ENCODE results near the gene MVB12B.

Gene MVB12B

DNA sequence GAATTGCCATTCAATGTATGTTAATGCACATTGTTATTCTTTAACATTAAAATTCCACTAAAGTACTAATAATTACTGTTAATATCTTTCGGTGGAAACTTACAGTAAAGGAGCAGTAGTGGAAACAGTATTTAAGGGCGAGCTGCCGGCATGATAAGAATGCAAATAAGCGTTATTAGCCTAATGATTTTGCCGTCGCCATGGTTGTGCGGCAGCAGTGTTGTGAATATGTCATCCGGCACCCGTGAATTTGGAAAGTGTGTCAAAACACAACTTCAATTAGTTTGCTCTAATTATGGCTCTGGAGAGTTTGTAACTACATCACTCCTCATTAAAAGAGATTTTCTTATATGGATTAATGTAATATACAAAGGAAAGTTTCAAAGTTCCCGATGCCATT, 81.4 kb downstream of the MVB12B start:
- no peak for DNase-seq (ENCODE audit: low read depth in 2 of 2)

DNA sequence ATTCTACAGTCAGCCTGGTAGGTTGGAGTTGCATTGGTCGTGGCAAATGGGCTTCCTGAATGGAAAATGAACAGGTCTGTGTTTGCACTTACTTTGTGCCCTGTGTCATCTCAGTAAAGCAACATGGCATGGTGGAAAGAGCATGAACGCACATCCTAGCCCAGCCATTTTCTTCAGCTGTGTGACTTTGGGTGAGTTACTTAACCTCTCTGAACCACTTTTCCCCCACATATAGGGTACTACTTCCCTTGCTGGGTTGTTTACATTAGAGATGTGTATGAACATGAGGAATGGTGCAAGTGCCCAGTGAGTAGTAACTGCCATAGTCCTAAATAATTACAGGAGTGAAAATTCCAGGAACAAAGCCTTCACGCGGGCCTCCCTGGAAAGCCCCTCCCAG, 83.6 kb downstream of the MVB12B start:
- no peak for DNase-seq (ENCODE audit: low read depth in 2 of 2)

DNA sequence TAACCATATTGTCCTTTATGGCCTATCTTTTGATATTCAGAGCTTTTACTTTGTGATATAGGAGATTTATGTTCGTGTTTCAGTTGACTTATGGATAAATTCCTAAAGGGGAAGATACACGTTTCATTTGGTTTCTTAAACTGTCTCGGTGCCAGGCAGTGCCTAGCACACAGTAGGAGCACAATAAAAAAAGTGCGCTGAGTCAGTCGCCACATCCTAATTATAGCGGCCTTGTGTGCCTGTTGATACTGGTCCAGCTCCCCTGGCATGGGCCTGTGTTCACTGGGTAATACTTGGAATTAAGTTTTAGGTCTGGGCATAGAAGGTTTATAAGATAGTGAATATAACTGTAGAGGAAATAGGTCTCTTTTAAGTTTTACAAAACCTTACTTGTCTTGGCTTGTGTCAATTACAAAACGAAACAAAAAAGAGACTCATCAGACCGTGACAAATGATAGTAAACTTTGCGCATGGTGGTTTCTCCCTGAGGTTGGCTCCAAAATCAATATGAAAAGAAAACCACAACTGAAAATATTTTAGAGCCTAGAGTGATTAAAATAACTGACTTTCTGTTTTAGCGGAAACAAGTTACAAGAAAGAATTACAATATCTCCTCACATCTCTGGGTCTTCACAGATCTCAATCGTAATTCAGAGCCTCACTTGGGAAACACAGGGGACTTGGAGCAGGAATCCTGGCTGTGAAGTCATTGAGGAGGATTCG, 84.8 kb downstream of the MVB12B start:
- DNase-seq (ENCODE audit: low read depth in 2 of 2), result peak in 1 of 2 experiments; percentile 18

DNA sequence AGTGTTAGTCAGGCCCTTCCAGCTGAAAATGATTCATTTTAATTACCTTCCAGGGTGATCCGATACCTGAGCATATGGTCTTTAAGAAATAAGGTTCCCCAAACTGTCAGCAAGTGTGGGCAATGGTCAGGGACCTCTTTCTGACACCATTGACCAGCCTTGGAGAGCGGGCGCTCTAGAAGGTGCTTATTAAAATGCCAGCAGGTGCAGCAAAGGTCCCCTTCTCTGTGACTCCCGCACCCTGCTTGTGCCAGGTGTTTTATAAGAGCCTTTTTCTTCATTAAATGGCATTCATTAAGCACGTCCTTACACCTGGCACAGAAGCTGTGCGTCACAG, 85.3 kb downstream of the MVB12B start:
- DNase-seq (ENCODE audit: low read depth in 2 of 2), result no peak

DNA sequence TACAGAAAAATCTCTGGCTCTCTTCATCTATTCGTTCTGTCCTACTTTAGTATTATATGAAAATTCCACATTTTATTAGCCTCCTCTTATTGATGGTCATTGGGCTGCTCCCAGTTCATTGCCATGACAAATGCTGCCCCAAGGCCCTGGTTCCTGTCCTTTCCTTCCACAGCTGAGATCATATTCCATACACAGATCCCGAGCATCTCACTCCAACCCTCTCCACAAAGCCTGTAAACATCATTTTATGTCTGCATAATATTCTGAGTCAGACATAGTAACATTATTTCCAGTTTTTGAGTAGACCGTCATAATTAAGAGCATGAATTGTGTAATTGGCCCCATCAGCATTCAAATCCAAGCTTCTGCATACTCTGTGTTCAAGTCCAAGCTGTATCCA, 86.3 kb downstream of the MVB12B start:
- DNase-seq (ENCODE audit: low read depth in 2 of 2), result no peak

DNA sequence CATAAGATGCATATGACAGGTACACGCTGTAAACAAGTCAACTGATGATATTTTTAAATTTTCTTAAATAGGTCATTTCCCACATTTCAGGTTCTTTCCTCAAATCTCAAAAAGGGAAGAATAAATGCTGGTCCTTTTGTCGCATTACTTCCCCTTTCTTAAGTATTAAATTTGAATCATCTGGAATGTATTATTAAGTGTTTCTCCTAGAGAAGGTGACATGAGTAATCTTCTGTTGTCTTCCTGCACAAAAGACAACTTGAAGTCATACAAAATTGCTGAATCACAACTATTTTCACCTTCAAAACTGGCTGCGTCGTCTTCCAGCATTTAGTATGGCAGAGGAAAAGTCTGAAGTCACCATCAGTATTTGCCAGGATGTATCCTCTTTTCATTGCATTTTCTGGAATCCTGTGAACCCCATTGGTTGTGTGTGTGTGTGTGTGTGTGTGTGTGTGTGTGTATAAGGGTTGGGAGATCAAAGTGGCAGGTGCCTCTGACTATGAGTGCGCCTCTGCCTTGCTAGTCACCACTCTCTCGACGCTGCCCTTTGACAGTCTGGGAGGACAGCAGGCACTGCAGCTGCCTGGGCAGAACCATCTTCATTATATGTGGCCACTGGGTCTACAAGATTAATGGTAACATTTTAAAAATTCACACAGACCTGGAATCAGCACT, 86.9 kb downstream of the MVB12B start:
- no peak for DNase-seq (ENCODE audit: low read depth in 2 of 2)

DNA sequence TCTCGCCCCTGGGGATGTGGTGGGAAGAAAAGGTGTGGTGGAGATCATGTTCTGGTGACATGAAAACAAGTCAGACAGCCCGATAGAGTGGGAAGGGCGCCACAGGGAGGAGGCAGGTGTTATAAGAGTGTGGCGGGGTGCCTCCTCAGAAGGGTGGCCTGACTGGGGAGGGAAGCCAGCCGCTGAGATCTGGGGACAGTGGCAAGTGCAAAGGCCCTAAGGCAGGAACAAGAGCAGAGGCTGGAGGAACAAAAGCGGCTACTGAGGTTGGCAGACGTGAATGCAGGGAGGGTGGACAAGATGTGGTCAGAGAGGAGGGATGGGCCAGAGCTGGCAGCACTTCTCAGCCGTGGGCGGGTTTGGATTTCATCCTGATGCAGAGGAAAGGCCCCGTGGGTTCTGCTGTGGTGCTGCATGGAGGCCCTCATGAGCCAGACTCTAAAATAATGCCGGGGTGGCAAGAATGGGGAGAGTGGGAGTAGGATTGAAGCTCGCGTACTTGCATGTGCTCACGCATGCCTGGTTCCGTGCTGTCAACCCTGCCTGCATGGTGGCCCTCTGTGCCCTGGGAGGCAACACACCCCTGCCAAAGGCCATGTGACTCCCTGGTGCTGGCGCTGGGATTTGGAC, 89.2 kb downstream of the MVB12B start:
- DNase-seq (ENCODE audit: low read depth in 2 of 2), result no peak

DNA sequence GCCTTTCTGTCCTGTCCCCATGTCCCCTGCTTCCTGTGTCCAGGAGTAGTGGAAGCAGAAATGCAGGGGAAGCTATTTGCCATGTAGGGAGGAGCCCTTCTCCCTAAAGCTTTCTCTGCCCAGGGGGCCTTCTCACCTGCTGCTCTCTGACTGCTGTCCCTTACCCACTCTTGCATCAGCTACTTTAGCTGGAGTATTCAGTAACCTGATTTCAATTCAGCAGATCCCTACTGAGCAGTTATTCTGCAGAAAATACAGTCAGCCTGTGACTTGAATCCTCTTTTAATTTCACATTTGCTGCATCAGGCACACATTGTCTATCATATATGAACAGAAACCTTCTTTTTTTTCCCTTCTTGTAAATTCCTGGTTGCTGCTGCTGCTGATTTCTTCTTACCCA, 90.4 kb downstream of the MVB12B start:
- DNase-seq (ENCODE audit: low read depth in 2 of 2), result no peak

DNA sequence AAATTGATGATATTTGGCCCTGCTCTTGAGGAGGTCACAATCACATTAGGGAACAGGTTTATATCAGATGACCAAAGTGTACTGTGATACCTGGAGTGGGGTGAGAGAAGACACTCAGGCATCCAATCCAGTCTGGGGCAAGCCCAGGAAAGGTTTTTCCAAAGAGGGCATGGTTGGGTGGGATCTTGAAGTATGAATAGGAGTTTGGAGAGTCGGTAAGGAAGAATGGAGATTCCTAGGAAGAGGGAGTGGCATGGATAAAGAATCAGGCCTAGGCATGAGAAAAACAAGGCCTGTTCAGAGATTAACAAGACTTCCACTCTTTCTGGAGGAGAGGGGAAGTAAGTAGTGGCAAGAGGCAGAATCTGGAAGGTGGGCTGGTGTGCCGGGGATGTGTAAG, 91.1 kb downstream of the MVB12B start:
- DNase-seq (ENCODE audit: low read depth in 2 of 2), result no peak

DNA sequence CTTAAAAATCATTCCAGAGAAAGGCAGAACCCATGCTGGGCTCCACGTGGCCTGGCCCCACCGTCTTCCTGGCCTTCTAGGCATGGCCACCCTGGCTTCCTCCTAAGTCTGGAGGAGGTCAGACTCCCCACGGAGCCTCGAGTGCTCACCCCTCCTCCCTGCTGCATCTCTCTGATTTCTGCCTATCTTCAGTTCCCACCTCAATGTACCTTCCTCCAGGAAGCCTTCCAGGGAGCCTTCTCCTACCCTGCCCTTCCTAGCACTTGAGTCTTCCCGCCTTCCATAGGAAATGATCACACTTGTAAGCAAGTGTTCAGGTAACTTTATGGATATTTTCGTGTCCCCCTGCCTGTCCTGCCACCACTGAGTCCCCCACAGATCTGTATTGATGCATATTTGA, 92.0 kb downstream of the MVB12B start:
- no peak for DNase-seq (ENCODE audit: low read depth in 2 of 2)

DNA sequence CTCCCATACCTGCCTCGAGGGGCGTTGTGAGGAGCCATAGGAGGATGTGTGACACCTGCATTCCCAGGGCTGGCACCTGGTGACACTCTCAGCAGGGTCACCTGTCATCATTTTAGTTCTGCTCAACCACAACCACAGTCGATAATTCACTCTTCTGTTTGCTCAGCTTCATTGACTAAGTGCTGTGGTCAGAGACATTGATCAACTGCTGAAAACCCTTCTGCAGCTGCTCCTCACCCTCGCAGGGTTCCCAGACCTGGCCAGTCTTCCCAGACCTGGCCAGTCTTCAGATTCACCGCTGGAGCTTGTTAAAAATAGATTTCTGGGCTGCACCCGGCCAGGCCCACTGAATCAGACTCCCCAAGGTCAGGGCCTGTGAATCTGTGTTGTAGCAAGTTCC, 92.8 kb downstream of the MVB12B start:
- no peak for DNase-seq (ENCODE audit: low read depth in 2 of 2)

DNA sequence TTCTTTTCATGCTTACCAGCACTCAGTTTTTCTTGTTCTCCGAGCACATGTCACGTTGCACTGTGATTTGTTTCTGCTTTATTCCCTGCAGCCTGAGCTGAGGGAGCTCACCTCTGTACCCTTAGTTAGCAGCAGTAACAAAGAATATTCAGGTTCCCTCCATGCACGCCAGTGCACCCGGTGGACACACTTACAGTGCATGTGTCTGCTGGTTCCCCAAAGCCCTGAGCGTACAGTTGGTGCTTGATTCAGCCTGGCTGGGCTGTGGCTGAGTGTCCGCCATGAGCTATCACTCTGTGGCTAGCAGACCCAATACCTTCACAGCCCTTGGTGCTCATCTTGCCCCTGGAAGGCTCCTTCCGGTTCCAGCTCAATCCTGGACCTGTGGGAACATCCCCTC, 93.5 kb downstream of the MVB12B start:
- DNase-seq (ENCODE audit: low read depth in 2 of 2), result no peak

DNA sequence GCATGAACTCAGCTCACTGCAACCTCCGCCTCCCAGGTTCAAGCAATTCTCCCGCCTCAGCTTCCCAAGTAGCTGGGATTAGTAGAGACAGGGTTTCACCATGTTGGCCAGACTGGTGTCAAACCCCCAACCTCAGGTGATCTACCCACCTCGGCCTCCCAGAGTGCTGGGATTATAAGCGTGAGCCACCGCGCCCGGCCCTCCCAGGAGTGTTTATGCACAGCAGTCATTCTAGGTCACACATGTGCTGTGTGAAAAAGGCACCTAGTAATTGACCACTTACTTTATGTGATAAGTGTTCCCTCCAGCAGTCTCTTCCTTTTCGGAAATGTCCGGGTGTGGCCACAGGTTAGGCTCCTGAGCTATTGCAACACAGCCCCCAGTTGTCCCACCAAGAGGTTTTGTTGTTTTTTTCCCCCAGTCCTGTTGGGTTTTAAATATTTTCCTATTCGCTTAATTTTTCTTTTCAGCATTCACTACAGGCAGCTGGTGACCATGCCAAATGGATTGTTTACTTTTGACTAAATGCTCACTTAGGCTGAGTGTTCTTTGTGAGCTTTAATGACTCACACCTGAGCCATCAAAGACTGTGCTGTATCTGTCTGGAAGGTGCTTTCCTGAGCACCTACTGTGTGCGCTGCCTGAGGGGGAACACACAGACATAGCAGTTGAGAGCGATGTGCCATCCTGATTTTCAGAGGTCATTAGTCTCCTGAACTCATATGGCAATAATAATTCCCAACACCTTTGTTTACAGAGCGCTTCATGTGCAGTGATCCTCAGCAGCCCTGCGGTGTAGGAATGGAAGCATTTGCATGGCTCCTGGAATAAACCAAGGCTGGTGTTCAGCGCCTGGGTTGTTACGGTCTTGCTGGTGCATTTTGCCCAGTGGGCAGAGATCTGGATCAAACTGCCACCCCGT, 94.3 kb downstream of the MVB12B start:
- no peak for DNase-seq (ENCODE audit: low read depth in 2 of 2)

DNA sequence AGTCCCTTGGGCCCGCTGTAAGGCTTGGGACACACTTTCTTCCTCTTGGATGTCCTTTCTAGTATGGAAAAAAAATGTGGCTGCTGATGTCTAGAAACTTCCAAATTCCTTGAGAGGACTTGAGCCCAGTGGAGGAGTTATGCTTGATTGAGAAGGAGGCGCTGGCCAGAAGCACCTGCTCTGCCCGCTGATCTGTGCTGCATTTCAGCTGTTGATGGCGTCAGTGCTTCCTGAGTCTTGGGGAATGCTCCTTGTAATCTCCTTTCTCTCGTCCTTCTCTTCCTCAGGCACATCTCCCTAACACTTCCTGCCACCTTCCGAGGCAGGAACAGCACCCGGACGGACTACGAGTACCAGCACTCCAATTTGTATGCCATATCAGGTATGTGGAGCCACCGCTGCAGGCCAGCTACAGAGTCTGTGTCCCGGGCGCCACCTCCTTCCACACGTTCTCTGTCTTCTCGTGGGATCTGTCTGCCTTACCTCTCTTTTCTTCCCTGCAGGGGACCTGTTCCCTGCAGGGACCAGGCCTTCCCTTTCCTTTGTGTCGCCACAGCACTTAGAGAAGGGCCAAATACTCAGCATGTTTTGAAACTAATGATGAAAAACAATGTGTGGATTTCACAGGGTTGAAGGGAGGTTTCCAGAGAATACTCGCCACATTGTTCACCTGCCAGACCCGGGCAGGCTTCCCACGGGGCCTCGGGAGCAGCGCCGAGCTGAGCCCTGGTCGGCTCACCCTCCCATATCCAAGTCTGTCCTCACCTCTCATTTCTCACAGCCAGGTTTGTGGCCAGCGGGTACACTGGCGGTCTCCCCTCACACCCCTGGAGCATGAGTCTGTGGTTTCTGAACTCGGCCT, 95.2 kb downstream of the MVB12B start:
- DNase-seq (ENCODE audit: low read depth in 2 of 2), result no peak

DNA sequence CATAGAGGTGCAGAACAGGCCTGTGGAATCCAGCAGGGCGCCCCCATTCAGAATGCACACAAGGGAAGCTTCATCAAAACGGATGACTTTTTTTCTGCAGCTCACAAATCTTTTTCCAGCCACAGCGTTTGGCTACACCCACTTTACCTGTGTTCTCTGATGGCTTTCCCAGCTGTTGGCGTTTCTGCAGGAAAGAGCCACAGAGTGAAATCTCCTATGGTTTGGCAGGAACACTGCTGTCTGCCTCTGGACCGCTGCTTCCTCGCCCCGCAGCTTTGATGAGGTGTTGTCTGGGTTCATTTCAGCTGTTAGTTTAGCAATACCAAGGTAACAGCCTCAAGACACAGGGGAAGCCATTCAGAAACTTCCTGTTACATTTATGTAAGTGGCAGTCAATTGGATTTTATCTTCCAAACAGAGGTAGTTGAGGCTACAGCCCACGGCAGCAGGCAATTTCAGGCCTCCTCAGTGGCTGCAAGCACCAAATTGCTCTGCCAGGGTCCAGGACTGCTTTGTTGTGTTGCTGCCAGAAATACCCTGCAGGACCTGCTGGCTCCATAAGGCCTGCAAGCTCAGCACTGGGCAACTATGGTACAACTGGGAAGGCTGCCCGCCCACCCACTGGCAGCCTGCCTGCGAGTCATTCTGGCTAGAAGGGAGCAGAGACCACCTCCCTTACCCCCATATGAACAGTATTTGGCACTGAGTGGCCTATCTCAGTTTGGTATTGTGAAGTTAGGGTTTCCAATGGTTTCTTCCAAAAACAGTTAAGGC, 96.7 kb downstream of the MVB12B start:
- no peak for DNase-seq (ENCODE audit: low read depth in 2 of 2)

DNA sequence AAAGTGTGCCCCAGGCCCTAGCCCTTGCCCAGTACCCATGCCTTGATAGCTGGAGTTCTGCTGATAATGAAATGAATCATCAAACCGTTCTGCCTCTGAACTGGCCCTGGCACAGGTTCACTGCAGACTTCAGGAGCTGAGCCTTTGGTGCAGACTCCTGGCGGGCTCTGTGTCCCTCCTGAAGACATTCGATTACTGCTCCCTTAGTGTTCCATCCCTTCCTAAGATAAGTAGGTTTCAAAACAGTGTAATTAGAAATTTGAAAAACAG, 97.2 kb downstream of the MVB12B start:
- no peak for DNase-seq (ENCODE audit: low read depth in 2 of 2)

DNA sequence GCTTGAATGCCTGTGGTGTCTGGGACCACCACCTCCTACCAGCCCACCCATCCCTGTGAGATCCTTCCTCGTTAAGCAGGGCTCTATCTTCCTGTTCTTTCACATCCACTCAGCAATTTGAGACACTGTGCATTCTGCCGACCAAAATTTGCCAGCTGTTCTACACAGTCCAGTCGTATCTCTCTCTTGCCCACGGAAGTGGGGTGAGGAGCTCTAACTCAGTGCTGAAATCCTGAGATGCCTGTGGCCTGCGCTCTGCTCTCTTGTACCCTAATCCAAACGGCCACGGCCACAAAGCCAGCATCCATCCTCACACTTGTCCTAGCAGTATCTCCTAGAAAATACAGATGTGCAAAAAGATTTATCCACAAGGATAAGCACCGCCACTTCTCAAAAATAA, 97.9 kb downstream of the MVB12B start:
- DNase-seq (ENCODE audit: low read depth in 2 of 2), result no peak

DNA sequence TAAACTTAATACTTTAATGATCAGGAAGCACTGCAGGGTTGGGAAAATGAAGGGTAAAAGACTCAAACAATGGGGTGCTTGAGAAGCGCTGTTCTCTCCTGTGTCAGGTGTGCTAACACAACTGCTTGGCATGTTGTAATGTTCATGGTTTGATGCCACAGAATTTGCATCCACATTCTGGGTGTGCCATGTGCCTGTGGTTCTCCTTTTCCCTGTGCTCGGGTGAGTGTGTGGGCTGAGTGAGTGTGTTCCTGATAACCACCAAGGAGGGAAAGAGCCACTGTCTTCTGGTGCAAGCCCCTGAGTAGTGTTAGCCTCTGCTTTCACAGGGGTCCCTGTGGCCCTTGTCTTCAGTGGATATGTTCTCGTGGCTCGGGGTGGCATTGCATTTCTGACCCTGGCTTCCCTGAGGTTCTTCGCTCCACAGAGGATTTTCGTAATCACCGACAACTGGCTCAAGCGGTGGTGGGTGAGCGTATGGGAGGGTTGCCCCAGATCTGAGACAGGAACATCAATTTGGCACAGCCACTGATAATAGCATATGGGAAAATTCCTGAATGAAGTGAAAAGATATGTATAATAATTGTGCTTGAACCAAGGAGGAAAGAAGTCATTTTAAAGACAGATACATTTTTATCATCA, 102.0 kb downstream of the MVB12B start:
- no peak for DNase-seq (ENCODE audit: low read depth in 2 of 2)

DNA sequence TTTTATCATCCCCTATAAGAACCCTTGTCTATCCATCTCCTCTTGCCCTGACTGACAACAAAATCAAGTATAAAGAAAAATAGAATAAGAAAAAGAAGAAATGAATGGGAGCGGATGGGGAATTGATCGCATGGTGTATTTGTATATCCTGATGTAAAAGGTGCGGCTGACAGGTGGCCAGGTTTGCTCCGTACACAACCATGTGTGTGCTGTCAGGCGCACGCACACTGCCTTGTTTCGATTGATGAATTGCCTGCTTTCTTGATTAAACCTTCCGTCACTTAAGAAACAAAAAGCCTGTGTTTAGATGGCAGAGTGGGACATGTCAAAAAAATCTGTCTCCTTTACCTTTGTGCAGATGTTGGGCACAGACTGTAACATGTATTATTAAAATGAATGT, 102.6 kb downstream of the MVB12B start:
- no peak for DNase-seq (ENCODE audit: low read depth in 2 of 2)

DNA sequence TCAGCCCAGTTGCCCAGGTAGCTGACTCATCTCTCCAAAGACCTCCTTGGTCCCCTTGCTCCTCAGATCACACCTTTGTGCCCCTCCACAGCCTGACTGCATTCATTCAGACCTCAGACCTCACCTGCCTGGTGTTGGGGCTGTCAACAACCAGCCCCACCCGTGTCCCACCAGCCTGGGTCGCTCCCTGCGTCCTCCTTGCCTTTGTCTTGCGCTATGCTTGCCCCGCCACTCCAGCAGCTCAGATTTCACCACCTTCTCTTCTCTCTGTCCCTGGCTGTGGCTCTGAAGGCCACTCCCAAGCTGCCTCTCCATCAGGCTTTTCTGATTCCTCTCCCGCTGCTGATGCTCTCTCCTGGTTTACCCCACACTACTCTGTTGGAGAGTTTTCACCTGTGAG, 103.5 kb downstream of the MVB12B start:
- no peak for DNase-seq (ENCODE audit: low read depth in 2 of 2)
